CD8-positive, alpha-beta memory T cell (primary cell): ENCODE results near the gene BPIFB2. TPM values are rescaled to one million over a fixed set of nuclear protein-coding genes. Genes with fewer than 3 reads are reported as not detected.

Experiments used
- CTCF ChIA-PET: fragments of 350-600 bp; sonication (Branson Sonifier 250); formaldehyde crosslinking; loops from one replicate; lab custom pipeline; 2021; ENCODE audit warnings: antibody characterized with exemption; lab: Charles Lee
- POLR2A ChIA-PET: fragments of 350-600 bp; sonication (Branson Sonifier 250); formaldehyde crosslinking; loops from one replicate; lab custom pipeline; 2021; ENCODE audit warnings: antibody characterized with exemption; lab: Charles Lee
- DNase-seq, 5 donors: peaks; one replicate each; pipeline versions ENCODE4 v3.0.0 to v3.0.0-alpha.2; 2020 to 2022; ENCODE audit warnings: mixed read lengths in 1 of 5
- H3K27ac ChIP-seq: one replicate; pipeline ENCODE4 v1.7.0; 2013; ENCODE audit warnings: low read depth, mild to moderate bottlenecking, low read length, moderate library complexity
- H3K27me3 ChIP-seq: 2 replicates; pipeline ENCODE4 v1.7.0; 2013; ENCODE audit warnings: low read length, mild to moderate bottlenecking; ENCODE audit not compliant: insufficient read depth, poor library complexity, severe bottlenecking
- H3K36me3 ChIP-seq: 2 replicates; pipeline ENCODE4 v1.7.0; 2013; ENCODE audit warnings: mild to moderate bottlenecking, low read length, moderate library complexity; ENCODE audit not compliant: insufficient read depth
- H3K4me1 ChIP-seq: 2 replicates; pipeline ENCODE4 v1.7.0; 2013; ENCODE audit warnings: mild to moderate bottlenecking, low read length, moderate library complexity; ENCODE audit not compliant: insufficient read depth
- H3K4me3 ChIP-seq: 2 replicates; pipeline ENCODE4 v1.7.0; 2013; ENCODE audit warnings: mild to moderate bottlenecking, low read length
- H3K9me3 ChIP-seq: 2 replicates; pipeline ENCODE4 v1.7.0; 2013; ENCODE audit warnings: mild to moderate bottlenecking, low read length
- H3K27ac Mint-ChIP-seq, 8 donors: one replicate each; pipeline ENCODE4 v1.8.0; 2020 to 2021; ENCODE audit warnings: mixed read lengths in 8 of 8, mild to moderate bottlenecking in 6 of 8, inconsistent platforms in 3 of 8, moderate library complexity in 3 of 8
- H3K27me3 Mint-ChIP-seq, 2 donors: one replicate each; pipeline ENCODE4 v1.8.0; 2020 to 2021; ENCODE audit warnings: mixed read lengths in 2 of 2, mild to moderate bottlenecking in 1 of 2, moderate library complexity in 1 of 2
- H3K36me3 Mint-ChIP-seq, 3 donors: one replicate each; pipeline ENCODE4 v1.8.0; 2020 to 2021; ENCODE audit warnings: mixed read lengths in 3 of 3, inconsistent platforms in 1 of 3, mild to moderate bottlenecking in 1 of 3
- H3K4me1 Mint-ChIP-seq, 3 donors: one replicate each; pipeline ENCODE4 v1.8.0; 2020 to 2021; ENCODE audit warnings: mixed read lengths in 3 of 3, inconsistent platforms in 1 of 3, mild to moderate bottlenecking in 1 of 3
- H3K4me3 Mint-ChIP-seq, 7 donors: one replicate each; pipeline ENCODE4 v1.8.0; 2020 to 2021; ENCODE audit warnings: mixed read lengths in 7 of 7, mild to moderate bottlenecking in 6 of 7, moderate library complexity in 4 of 7, inconsistent platforms in 2 of 7
- H3K9me3 Mint-ChIP-seq, 5 donors: one replicate each; pipeline ENCODE4 v1.8.0; 2020 to 2022; ENCODE audit warnings: mixed read lengths in 5 of 5, mild to moderate bottlenecking in 3 of 5, moderate library complexity in 2 of 5, inconsistent platforms in 1 of 5
- polyA plus RNA-seq: library from polyadenylated mRNA; unstranded; fragments of 300-500 nt; fragmentation: Illumina TruSeq; gene quantifications from one replicate; pipeline ENCODE4 v1.2.3, GENCODE V29; 2021
- total RNA-seq, 2 experiments: library from RNA; stranded (reverse); gene quantifications; one replicate each; pipeline ENCODE4 v1.2.3, GENCODE V29; 2021

Gene BPIFB2
- total and polyA plus RNA-seq, 3 experiments from 2014 or later, result not detected

DNA sequence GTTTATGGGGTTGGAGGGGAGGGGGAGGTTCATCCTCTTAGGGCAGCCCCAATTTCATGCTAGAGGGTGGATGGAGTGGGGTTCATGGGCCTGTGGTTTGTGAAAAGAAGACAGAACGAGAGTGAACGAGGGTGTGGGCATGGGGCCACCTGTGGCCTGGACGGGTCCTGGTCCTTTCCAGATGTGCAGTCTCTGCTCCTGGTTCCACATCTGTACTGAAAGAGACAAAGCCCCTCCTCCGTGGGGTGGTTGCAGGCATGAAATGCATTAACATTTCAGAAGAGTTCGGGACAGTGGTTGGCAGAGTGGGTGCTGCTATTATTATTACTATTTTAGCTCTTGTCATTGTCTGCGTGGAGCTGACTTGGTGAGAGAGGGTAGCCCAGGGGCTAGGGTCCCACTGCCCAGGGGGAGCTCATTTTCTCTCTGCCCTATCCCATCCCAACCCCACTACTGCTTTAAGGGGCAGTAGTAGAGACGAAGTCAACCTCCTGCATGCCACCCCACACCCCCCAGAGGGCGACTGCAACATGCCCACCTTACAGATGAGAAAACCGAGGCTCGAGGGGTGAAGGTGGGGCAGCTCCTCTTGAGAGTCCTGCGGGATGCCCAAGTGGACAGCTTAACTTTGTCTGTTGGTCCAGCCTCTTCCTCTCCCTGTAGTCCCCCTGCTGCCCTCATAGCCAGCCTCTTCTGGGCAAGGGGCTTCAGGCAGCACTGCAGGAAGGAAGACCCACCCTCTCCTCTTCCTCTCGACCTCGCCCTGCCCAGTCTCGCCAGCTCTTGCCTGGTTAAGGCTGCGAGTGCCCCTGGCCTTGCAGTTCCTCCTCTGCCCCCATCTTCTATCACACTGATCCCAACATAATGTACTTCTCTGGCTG, 8.4 kb downstream of the BPIFB2 start:
- no peaks in the 10 kb centered on the region for H3K9me3 Mint-ChIP-seq
- Histone ChIP-seq H3K27me3 (no peaks in the 10 kb centered on the region), H3K27ac (no peak overlapping the region), H3K9me3 (no peaks in the 10 kb centered on the region), H3K36me3 (no peaks in the 10 kb centered on the region), H3K4me1 (no peaks in the 10 kb centered on the region), H3K4me3 (no peak overlapping the region)
- DNase-seq, result no peak
- H3K27ac Mint-ChIP-seq, result peak overlapping the region in 2 of 8 donors; percentile 11 to 58
- ChIA-PET CTCF (no interaction called here), POLR2A (no interaction called here)
- peaks cover 0 to under 1% of the 10 kb centered on the region in 2 donors for H3K27me3 Mint-ChIP-seq
- no peaks in the 10 kb centered on the region for H3K36me3 Mint-ChIP-seq
- peaks cover 5 to 7% (median 6%) of the 10 kb centered on the region in 3 donors for H3K4me1 Mint-ChIP-seq
- peak overlapping the region in 1 of 7 donors; percentile 48 for H3K4me3 Mint-ChIP-seq

DNA sequence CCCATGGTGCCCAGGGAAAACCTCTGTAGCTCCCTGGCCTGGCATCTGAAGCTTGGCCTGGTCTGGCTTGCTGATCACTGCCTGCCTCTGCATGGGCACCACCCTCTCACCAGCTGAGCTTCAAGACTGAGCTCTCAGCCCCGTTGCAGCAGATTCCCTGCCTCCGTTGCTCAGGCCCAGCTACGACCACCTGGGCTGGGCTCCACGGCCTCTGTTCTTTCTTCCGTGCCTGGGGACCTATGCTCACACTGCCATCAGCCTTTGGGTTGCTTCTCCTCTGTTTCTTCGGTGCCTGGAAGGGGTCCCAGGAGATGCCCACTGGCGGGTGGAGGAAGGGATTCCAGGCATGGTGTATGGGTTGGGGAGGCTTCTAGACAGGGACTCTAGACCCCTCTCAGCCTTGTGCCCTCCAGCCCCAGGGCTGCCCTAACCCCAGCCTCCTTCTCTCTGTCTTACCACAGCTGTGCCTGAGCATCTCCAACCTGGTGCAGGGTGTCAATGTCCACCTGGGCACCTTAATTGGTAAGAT, 9.1 kb downstream of the BPIFB2 start:
- no peak overlapping the region for H3K4me3 Mint-ChIP-seq
- peak overlapping the region in 1 of 8 donors; percentile 11 for H3K27ac Mint-ChIP-seq
- Histone ChIP-seq H3K9me3 (no peaks in the 10 kb centered on the region), H3K27me3 (no peaks in the 10 kb centered on the region), H3K4me3 (no peak overlapping the region), H3K4me1 (no peaks in the 10 kb centered on the region), H3K27ac (no peak overlapping the region), H3K36me3 (no peaks in the 10 kb centered on the region)
- no peak for DNase-seq
- H3K27me3 Mint-ChIP-seq, result no peaks in the 10 kb centered on the region
- ChIA-PET POLR2A (no interaction called here), CTCF (no interaction called here)
- no peaks in the 10 kb centered on the region for H3K36me3 Mint-ChIP-seq
- H3K4me1 Mint-ChIP-seq, result peaks cover 5 to 7% (median 6%) of the 10 kb centered on the region in 3 donors
- no peaks in the 10 kb centered on the region for H3K9me3 Mint-ChIP-seq

DNA sequence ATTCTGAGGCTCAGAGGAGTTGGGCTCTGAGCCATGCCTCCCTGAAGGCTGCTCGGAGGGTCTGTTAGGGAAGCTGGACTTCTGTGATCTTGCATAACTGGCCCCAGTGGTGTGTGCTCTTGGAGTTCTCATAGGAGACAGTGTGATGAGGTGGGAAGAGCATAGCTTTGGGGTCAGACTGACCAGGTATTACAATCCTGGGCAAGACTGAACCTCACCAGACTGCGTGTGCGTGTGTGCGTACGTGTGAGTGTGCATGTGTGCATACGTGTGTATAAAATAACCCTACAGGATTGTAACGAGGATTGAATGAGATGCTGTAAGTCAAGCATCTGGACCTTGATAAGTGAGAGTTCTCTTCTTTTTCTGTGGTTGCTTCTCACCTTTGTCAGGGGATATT, 10.0 kb downstream of the BPIFB2 start:
- Mint-ChIP-seq H3K4me3 (no peak overlapping the region), H3K27ac (no peak overlapping the region), H3K9me3 (no peaks in the 10 kb centered on the region), H3K36me3 (no peaks in the 10 kb centered on the region), H3K4me1 (peaks cover 5 to 7% (median 6%) of the 10 kb centered on the region in 3 donors), H3K27me3 (no peaks in the 10 kb centered on the region)
- Histone ChIP-seq H3K4me1 (no peaks in the 10 kb centered on the region), H3K36me3 (no peaks in the 10 kb centered on the region), H3K27ac (no peak overlapping the region), H3K9me3 (no peaks in the 10 kb centered on the region), H3K27me3 (no peaks in the 10 kb centered on the region), H3K4me3 (no peak overlapping the region)
- ChIA-PET CTCF (no interaction called here), POLR2A (no interaction called here)
- no peak for DNase-seq

DNA sequence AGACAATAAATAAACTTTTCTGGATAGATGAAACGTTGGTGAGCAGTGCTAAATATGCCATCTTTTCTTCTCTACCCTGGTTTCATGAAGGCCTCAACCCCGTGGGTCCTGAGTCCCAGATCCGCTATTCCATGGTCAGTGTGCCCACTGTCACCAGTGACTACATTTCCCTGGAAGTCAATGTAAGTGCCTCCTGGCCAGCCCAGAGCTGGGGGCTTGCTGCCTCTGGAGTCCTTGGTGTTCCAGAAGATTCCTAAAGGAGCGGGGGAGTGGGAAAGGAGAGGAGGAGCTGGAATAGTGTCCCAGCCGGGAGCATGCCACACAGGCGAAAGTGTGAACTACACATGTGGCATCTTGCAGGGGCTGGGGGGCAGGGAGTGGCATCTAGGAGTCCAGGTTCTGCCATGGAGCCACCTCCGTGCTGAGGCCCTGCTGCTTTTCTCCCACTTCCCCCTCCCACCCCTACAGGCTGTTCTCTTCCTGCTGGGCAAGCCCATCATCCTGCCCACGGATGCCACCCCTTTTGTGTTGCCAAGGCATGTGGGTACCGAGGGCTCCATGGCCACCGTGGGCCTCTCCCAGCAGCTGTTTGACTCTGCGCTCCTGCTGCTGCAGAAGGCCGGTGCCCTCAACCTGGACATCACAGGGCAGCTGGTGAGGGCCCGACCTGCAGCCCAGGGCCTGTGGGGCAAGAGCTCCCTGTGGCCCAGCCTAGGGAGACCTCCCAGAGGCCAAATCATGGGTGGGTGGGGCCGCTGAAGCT, 10.8 kb downstream of the BPIFB2 start:
- Mint-ChIP-seq H3K27ac (no peak overlapping the region), H3K36me3 (no peaks in the 10 kb centered on the region), H3K27me3 (no peaks in the 10 kb centered on the region), H3K4me1 (peaks cover 5 to 7% (median 6%) of the 10 kb centered on the region in 3 donors), H3K9me3 (no peaks in the 10 kb centered on the region), H3K4me3 (no peak overlapping the region)
- Histone ChIP-seq H3K27ac (no peak overlapping the region), H3K27me3 (no peaks in the 10 kb centered on the region), H3K4me3 (no peak overlapping the region), H3K36me3 (no peaks in the 10 kb centered on the region), H3K4me1 (no peaks in the 10 kb centered on the region), H3K9me3 (no peaks in the 10 kb centered on the region)
- no peak for DNase-seq
- ChIA-PET POLR2A (no interaction called here), CTCF (no interaction called here)

DNA sequence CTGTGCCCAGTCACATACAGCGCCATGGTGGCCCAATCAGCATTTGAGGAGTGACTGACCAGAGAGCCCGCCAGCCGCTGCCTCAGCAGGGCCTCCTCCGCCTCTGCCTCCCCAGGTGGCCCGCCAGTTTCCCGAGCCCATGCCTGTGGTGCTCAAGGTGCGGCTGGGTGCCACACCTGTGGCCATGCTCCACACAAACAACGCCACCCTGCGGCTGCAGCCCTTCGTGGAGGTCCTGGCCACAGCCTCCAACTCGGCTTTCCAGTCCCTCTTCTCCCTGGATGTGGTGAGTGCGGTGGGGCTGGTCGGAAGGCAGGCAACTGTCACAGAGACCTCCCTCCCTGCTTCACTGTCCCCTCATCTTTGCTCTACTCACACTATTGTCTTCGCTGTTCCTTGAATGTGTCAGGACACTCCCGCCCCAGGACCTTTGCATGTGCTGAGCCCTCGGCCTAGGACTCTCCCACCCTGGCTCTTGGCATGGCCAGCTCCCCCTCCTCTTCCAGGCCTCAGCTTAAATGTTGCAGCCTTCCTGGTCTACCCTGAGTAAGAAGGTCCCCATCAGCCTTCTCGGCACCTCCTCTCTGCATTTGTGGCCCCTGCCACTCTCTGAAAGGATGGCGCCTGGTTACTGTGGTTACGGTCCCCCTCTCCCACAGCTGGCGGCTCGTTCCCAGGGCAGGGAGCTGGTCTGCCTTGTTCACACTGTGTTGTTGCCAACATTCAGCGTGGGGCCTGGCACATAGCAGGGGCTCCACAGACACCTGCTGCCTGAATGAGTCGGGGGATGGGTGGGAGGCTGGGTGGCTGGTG, 12.2 kb downstream of the BPIFB2 start:
- DNase-seq, result no peak
- no peak overlapping the region for H3K4me3 ChIP-seq
- ChIA-PET POLR2A (no interaction called here), CTCF (interaction anchor here (1.2 kb wide), 1 partner anchor 10 kb away, joined by 3 read pairs; no protein-coding TSS in a partner anchor)
- no peaks in the 10 kb centered on the region for H3K9me3 Mint-ChIP-seq
- H3K27me3 Mint-ChIP-seq, result no peaks in the 10 kb centered on the region
- H3K4me1 ChIP-seq, result no peaks in the 10 kb centered on the region
- H3K27me3 ChIP-seq, result no peaks in the 10 kb centered on the region
- no peak overlapping the region for H3K27ac ChIP-seq
- no peaks in the 10 kb centered on the region for H3K36me3 Mint-ChIP-seq
- H3K4me1 Mint-ChIP-seq, result peaks cover 5 to 7% (median 6%) of the 10 kb centered on the region in 3 donors
- H3K27ac Mint-ChIP-seq, result peak overlapping the region in 1 of 8 donors; percentile 65
- no peaks in the 10 kb centered on the region for H3K36me3 ChIP-seq
- H3K4me3 Mint-ChIP-seq, result no peak overlapping the region
- H3K9me3 ChIP-seq, result no peaks in the 10 kb centered on the region

DNA sequence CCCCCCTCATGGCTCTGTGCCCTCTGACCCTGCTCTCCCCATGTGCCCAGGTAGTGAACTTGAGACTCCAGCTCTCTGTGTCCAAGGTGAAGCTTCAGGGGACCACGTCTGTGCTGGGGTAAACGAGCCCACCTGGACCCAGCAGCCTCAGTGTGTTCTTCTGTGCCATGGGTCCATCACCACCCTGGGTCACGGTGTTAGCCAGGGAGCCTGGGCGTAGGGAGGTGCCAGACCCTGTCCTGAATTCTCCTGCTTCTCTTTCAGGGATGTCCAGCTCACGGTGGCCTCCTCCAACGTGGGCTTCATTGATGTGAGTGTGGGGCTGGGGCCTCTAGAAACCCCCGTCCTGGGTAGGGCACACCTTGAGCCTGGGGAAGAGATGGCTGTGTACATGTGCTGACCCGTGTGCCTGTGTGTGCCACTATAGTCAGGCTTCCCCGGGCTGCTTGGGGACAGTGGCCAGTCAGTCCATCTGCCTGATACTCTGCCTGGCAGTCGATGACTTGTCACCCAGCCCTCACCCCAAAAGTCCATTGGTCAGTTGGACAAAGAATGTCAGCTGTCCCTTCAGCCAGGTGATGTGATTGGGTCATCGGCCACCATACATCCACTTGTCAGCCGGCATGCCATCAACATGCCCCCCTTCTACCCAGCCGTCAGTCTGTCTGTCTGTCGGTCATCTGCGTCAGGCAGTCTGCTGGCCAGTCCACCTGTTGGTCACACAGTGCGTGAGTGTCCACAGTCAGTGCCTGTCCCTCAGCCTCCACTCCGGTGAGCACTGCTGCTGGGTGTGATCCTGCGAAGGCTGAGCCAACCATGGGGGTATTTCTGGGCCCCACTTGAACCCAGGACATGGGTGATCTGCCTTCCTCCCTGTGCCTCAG, 13.0 kb downstream of the BPIFB2 start:
- no peak overlapping the region for H3K27ac ChIP-seq
- no peaks in the 10 kb centered on the region for H3K36me3 Mint-ChIP-seq
- H3K9me3 Mint-ChIP-seq, result no peaks in the 10 kb centered on the region
- ChIA-PET CTCF (interaction anchor here (1.2 kb wide), 1 partner anchor 9 kb away, joined by 3 read pairs; no protein-coding TSS in a partner anchor), POLR2A (no interaction called here)
- H3K36me3 ChIP-seq, result no peaks in the 10 kb centered on the region
- no peaks in the 10 kb centered on the region for H3K4me1 ChIP-seq
- H3K4me1 Mint-ChIP-seq, result peaks cover 4 to 7% (median 6%) of the 10 kb centered on the region in 3 donors
- H3K27me3 ChIP-seq, result no peaks in the 10 kb centered on the region
- no peak for DNase-seq
- no peaks in the 10 kb centered on the region for H3K27me3 Mint-ChIP-seq
- H3K4me3 ChIP-seq, result no peak overlapping the region
- H3K27ac Mint-ChIP-seq, result peak overlapping the region in 2 of 8 donors; percentile 8 to 33
- no peak overlapping the region for H3K4me3 Mint-ChIP-seq
- H3K9me3 ChIP-seq, result no peaks in the 10 kb centered on the region

DNA sequence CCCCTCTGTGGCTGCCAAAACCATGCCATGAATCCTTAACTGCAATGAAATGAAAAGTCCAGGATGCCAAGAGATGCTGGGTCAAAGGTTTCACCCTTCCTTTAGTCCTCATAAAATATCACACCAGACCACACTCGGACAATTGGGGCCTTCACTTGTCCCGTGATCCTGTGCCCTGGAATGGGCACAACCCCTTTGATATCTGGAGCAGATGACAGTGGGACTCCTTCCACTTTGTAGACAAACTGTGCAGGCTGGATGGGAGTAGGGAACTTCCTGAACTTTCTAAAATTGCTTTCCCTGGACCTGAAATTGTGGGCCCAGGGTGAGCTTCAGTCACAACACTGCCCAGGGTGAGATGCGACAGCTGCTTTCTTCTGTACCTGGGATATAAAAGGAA, 14.4 kb downstream of the BPIFB2 start:
- H3K27me3 Mint-ChIP-seq, result no peaks in the 10 kb centered on the region
- no peak for DNase-seq
- H3K27me3 ChIP-seq, result no peaks in the 10 kb centered on the region
- H3K4me3 ChIP-seq, result no peak overlapping the region
- CTCF ChIA-PET, result no interaction called here
- no peak overlapping the region for H3K4me3 Mint-ChIP-seq
- H3K9me3 Mint-ChIP-seq, result no peaks in the 10 kb centered on the region
- POLR2A ChIA-PET, result no interaction called here
- no peaks in the 10 kb centered on the region for H3K4me1 ChIP-seq
- H3K9me3 ChIP-seq, result no peaks in the 10 kb centered on the region
- H3K36me3 ChIP-seq, result no peaks in the 10 kb centered on the region
- no peak overlapping the region for H3K27ac ChIP-seq
- H3K4me1 Mint-ChIP-seq, result no peaks in the 10 kb centered on the region
- no peaks in the 10 kb centered on the region for H3K36me3 Mint-ChIP-seq
- no peak overlapping the region for H3K27ac Mint-ChIP-seq
